Thyroid gland (tissue), 4 donors: Measurements from ENCODE around the gene MAPK8IP3.

ENCODE experiments used
- CTCF ChIP-seq, 6 experiments: fragments of 200-600 bp in 3 of 6; fragments of 450-650 bp in 3 of 6; sonication (generic) in 3 of 6; IDR thresholded peaks; one replicate each; pipeline ENCODE4 v1.5.1; 2016 to 2019; ENCODE audit warnings: antibody characterized with exemption in 6 of 6, mild to moderate bottlenecking in 2 of 6, inconsistent platforms in 1 of 6, moderate library complexity in 1 of 6
- POLR2A ChIP-seq, 2 donors: fragments of 450-650 bp; IDR thresholded peaks; one replicate each; pipeline ENCODE4 v1.6.1; 2017; ENCODE audit warnings: antibody characterized with exemption in 2 of 2, mild to moderate bottlenecking in 2 of 2, moderate library complexity in 1 of 2

DNA sequence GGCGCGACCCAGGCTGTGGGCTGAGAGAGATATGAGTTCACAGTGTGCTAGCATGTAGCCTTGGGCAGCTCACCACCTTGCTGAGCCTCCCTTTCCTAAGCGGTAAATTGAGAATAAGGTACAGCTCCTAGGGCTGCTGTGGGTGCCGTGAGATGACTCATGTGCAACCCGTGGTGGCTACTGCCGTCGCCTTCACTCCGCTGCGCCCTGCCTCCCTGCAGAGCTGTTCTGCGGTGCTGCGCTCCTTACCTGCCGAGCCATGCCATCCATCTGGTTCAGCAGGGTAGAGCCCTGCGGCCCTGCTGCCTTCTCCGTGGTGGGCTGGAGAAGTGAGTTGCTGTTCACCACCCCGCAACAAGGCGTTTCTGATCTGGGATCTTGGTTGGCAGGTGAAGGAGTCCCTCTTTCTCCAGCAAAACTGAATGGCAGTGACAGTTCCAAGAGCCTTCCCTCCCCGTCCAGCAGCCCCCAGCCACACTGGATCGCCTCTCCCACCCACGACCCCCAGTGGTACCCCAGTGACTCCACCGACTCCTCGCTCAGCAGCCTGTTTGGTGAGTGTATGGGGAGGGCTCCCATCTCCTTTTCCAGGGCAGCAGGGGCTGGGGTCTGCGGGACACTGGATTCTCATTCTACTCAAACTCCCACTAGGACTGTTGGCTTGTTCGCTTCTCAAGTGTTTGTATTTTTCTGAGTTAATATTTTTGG is 37.2 kb upstream of the MAPK8IP3 start:
- TF ChIP-seq POLR2A (IDR thresholded peaks at IDR 0.05) (no peak), CTCF (IDR thresholded peaks at IDR 0.05) (no peak)
